Hepatocyte (in vitro differentiated cells): Measurements from ENCODE around the gene STN1. TPM values are rescaled to one million over a fixed set of nuclear protein-coding genes. Genes with fewer than 3 reads are reported as not detected.
A peak's percentile ranks its signal among the peaks of the same experiment; 100 is the strongest.

Experiments
- DNase-seq: peaks from one replicate; pipeline ENCODE4 v3.0.0-alpha.2; 2016; ENCODE audit warnings: low spot score
- H2AFZ ChIP-seq: fragments of 200-600 bp; sonication (generic); 2 replicates; pipeline ENCODE4 v1.6.0; 2016; ENCODE audit warnings: antibody characterized with exemption, mild to moderate bottlenecking
- H3K27ac ChIP-seq: fragments of 200-600 bp; sonication (generic); 2 replicates; pipeline ENCODE4 v1.5.1; 2016; ENCODE audit warnings: mild to moderate bottlenecking
- H3K27me3 ChIP-seq: fragments of 200-600 bp; sonication (generic); 2 replicates; pipeline ENCODE4 v1.6.1; 2016
- H3K36me3 ChIP-seq: fragments of 200-600 bp; sonication (generic); replicated peaks from 2 replicates; pipeline ENCODE4 v1.5.1; 2016; ENCODE audit warnings: low read depth; ENCODE audit not compliant: insufficient read depth
- H3K4me1 ChIP-seq: fragments of 200-600 bp; sonication (generic); 2 replicates; pipeline ENCODE4 v1.5.1; 2016; ENCODE audit warnings: mild to moderate bottlenecking, moderate library complexity; ENCODE audit not compliant: insufficient read depth
- H3K4me2 ChIP-seq: fragments of 200-600 bp; sonication (generic); 2 replicates; pipeline ENCODE4 v1.6.0; 2016
- H3K4me3 ChIP-seq: fragments of 200-600 bp; sonication (generic); 2 replicates; pipeline ENCODE4 v1.5.1; 2016; ENCODE audit warnings: mild to moderate bottlenecking
- H3K79me2 ChIP-seq: fragments of 200-600 bp; sonication (generic); 2 replicates; pipeline ENCODE4 v1.6.0; 2017; ENCODE audit warnings: mild to moderate bottlenecking
- H3K9me2 ChIP-seq: fragments of 200-600 bp; sonication (generic); replicated peaks from 2 replicates; pipeline ENCODE4 v1.6.0; 2017; ENCODE audit warnings: mild to moderate bottlenecking; ENCODE audit not compliant: insufficient read depth
- H3K9me3 ChIP-seq: fragments of 200-600 bp; sonication (generic); 2 replicates; pipeline ENCODE4 v1.5.1; 2016; ENCODE audit warnings: low read depth, mild to moderate bottlenecking
- H4K20me1 ChIP-seq: fragments of 200-600 bp; sonication (generic); 2 replicates; pipeline ENCODE4 v1.6.0; 2016; ENCODE audit warnings: mild to moderate bottlenecking; ENCODE audit not compliant: insufficient read depth, poor library complexity, severe bottlenecking
- CTCF ChIP-seq: fragments of 200-600 bp; sonication (generic); IDR thresholded peaks from 2 replicates; pipeline ENCODE4 v1.5.1; 2016; ENCODE audit warnings: antibody characterized with exemption, mild to moderate bottlenecking; ENCODE audit not compliant: poor library complexity
- EZH2 ChIP-seq: fragments of 200-600 bp; sonication (generic); IDR thresholded peaks from 2 replicates; pipeline ENCODE4 v1.6.1; 2016; ENCODE audit warnings: antibody characterized with exemption, mild to moderate bottlenecking, borderline replicate concordance
- EZH2phosphoT487 ChIP-seq: fragments of 200-600 bp; sonication (generic); IDR thresholded peaks from one replicate; pipeline ENCODE4 v1.6.1; 2018; ENCODE audit warnings: antibody characterized with exemption, mild to moderate bottlenecking, low read depth, moderate library complexity; ENCODE audit not compliant: unreplicated experiment, severe bottlenecking
- WGBS: methylation state at CpG from one replicate; pipeline ENCODE4 v1.1.6; 2016; ENCODE audit warnings: low lambda C conversion rate; ENCODE audit errors: missing lambda C conversion rate; 5-methylcytosine and 5-hydroxymethylcytosine counted together
- polyA plus RNA-seq: library from polyadenylated mRNA; unstranded; fragments of >200 nt; fragmentation: Nextera tagmentation; extraction: Ambion mirVana; gene quantifications from 2 replicates; pipeline ENCODE4 v1.2.1, GENCODE V29; 2016
- total RNA-seq: library from RNA; depleted of rRNA; stranded (reverse); fragments of >200 nt; gene quantifications from 2 replicates; pipeline ENCODE4 v1.2.3, GENCODE V29; 2014

STN1 gene
- total and polyA plus RNA-seq, 2 experiments from 2014 or later: 20.1 to 20.2 TPM

GRCh38 chr10:103882285-103883007 lies 35.5 kb downstream of the STN1 start:
- 81% methylated on average over 8 of the region's 8 CpGs for WGBS
- Histone ChIP-seq H3K4me3 (no peak overlapping the region), H3K36me3 (no peaks in the 10 kb centered on the region), H4K20me1 (no peaks in the 10 kb centered on the region), H3K27ac (peak overlapping the region; percentile 46), H3K27me3 (no peaks in the 10 kb centered on the region), H3K4me2 (no peak overlapping the region), H3K9me2 (no peaks in the 10 kb centered on the region), H3K4me1 (peaks cover 2% of the 10 kb centered on the region), H2AFZ (no peak overlapping the region), H3K79me2 (no peaks in the 10 kb centered on the region), H3K9me3 (no peaks in the 10 kb centered on the region)
- DNase-seq: no peak
- TF ChIP-seq EZH2 (no peak), EZH2phosphoT487 (no peak), CTCF (no peak)

- Histone ChIP-seq H3K79me2 (no peaks in the 10 kb centered on the region), H3K4me3 (no peak overlapping the region), H3K27ac (peak overlapping the region; percentile 46), H3K9me2 (no peaks in the 10 kb centered on the region), H3K27me3 (no peaks in the 10 kb centered on the region), H2AFZ (no peak overlapping the region), H4K20me1 (no peaks in the 10 kb centered on the region), H3K4me1 (no peaks in the 10 kb centered on the region), H3K9me3 (no peaks in the 10 kb centered on the region), H3K36me3 (no peaks in the 10 kb centered on the region), H3K4me2 (no peak overlapping the region)
- TF ChIP-seq EZH2phosphoT487 (no peak), EZH2 (no peak)
- no peak for DNase-seq
- 76% methylated on average over 15 of the region's 15 CpGs for WGBS
Measured at GRCh38 chr10:103881416-103882284, 36.3 kb downstream of the STN1 start.

- Histone ChIP-seq H2AFZ (no peak overlapping the region), H3K4me3 (no peak overlapping the region), H4K20me1 (no peaks in the 10 kb centered on the region), H3K9me3 (no peaks in the 10 kb centered on the region), H3K9me2 (no peaks in the 10 kb centered on the region), H3K27me3 (no peaks in the 10 kb centered on the region), H3K79me2 (no peaks in the 10 kb centered on the region), H3K36me3 (no peaks in the 10 kb centered on the region), H3K4me1 (no peaks in the 10 kb centered on the region), H3K4me2 (no peak overlapping the region), H3K27ac (no peak overlapping the region)
- no peak for DNase-seq
- TF ChIP-seq CTCF (no peak), EZH2 (no peak), EZH2phosphoT487 (no peak)
- WGBS: 91% methylated on average over 7 of the region's 7 CpGs
Measured at GRCh38 chr10:103879831-103880230, 38.2 kb downstream of the STN1 start.

- no peak overlapping the region for H3K4me3 ChIP-seq
- no peak overlapping the region for H3K27ac ChIP-seq
- H3K4me1 ChIP-seq: no peaks in the 10 kb centered on the region
- no peak for DNase-seq
- no peak for TF ChIP-seq EZH2phosphoT487
- TF ChIP-seq EZH2: no peak
- no peak for TF ChIP-seq CTCF
- H3K27me3 ChIP-seq: no peaks in the 10 kb centered on the region
- no peak overlapping the region for H2AFZ ChIP-seq
- no peak overlapping the region for H3K4me2 ChIP-seq
- no peaks in the 10 kb centered on the region for H4K20me1 ChIP-seq
- H3K36me3 ChIP-seq: no peaks in the 10 kb centered on the region
- no peaks in the 10 kb centered on the region for H3K9me2 ChIP-seq
- no peaks in the 10 kb centered on the region for H3K79me2 ChIP-seq
- WGBS: 75% methylated on average over 9 of the region's 9 CpGs
- no peaks in the 10 kb centered on the region for H3K9me3 ChIP-seq
Measured at GRCh38 chr10:103879409-103879808, 38.6 kb downstream of the STN1 start.
